IMR-90 (cell line): ENCODE results near the gene ACVR1B. TPM values are rescaled to one million over a fixed set of nuclear protein-coding genes. Genes with fewer than 3 reads are reported as not detected.

Source experiments
- ATAC-seq: fragments of 200-7000 bp; cut with Tn5 transposase; 2 replicates; pipeline ENCODE4 v1.9.1; 2020; ENCODE audit warnings: low read depth, mild to moderate bottlenecking, moderate library complexity
- BruUV-seq: library from RNA; stranded (reverse); fragments of 400-500 nt; replicated peaks from 2 replicates; lab custom pipeline; 2021; lab: Mats Ljungman, UMichigan
- CTCF ChIA-PET: fragments of 300-600 bp; formaldehyde crosslinking; extraction: SDS; loops from one replicate; lab custom pipeline; 2021; ENCODE audit warnings: antibody characterized with exemption; lab: Yijun Ruan, JAX
- POLR2A ChIA-PET: fragments of 300-600 bp; sonication (Branson Sonifier 250); formaldehyde crosslinking; loops from one replicate; lab custom pipeline; 2022; ENCODE audit warnings: antibody characterized with exemption; ENCODE audit not compliant: unreplicated experiment; lab: Charles Lee
- DNase-seq: peaks from one replicate; pipeline ENCODE4 v3.0.0; 2013
- H2AFZ ChIP-seq: replicated peaks from 2 replicates; pipeline ENCODE3; 2013; ENCODE audit warnings: low read length, mild to moderate bottlenecking; ENCODE audit not compliant: poor library complexity
- H2AK5ac ChIP-seq: 2 replicates; pipeline ENCODE4 v1.6.1; 2013; ENCODE audit warnings: low read depth, low read length, inconsistent platforms
- H2AK9ac ChIP-seq: replicated peaks from 2 replicates; pipeline ENCODE3; 2013; ENCODE audit warnings: mild to moderate bottlenecking, low read depth, low read length, moderate library complexity; ENCODE audit not compliant: poor library complexity
- H2BK120ac ChIP-seq: 2 replicates; pipeline ENCODE4 v1.6.1; 2013; ENCODE audit warnings: low read depth, low read length, inconsistent platforms
- H2BK15ac ChIP-seq: 3 replicates; pipeline ENCODE4 v1.6.1; 2013; ENCODE audit warnings: low read depth, low read length, inconsistent platforms
- H2BK20ac ChIP-seq: 2 replicates; pipeline ENCODE4 v1.6.1; 2013; ENCODE audit warnings: low read depth, mild to moderate bottlenecking, inconsistent platforms, low read length, moderate library complexity
- H2BK5ac ChIP-seq: 2 replicates; pipeline ENCODE4 v1.6.1; 2013; ENCODE audit warnings: mild to moderate bottlenecking, low read depth, low read length, inconsistent platforms; ENCODE audit not compliant: poor library complexity, severe bottlenecking
- H3K14ac ChIP-seq: replicated peaks from 2 replicates; pipeline ENCODE4 v1.6.1; 2013; ENCODE audit warnings: low read depth, low read length, inconsistent platforms
- H3K18ac ChIP-seq: 2 replicates; pipeline ENCODE4 v1.6.1; 2013; ENCODE audit warnings: low read depth, low read length, control low read depth
- H3K23ac ChIP-seq: 2 replicates; pipeline ENCODE4 v1.6.1; 2013; ENCODE audit warnings: low read depth, low read length, inconsistent platforms
- H3K27ac ChIP-seq: 2 replicates; pipeline ENCODE4 v1.5.1; 2013; ENCODE audit warnings: mild to moderate bottlenecking, control low read depth, low read length; ENCODE audit not compliant: insufficient read depth
- H3K27me3 ChIP-seq: 2 replicates; pipeline ENCODE4 v1.6.1; 2013; ENCODE audit warnings: low read length; ENCODE audit not compliant: control insufficient read depth, insufficient read depth
- H3K36me3 ChIP-seq: 2 replicates; pipeline ENCODE4 v1.6.1; 2013; ENCODE audit warnings: low read length, mixed read lengths; ENCODE audit not compliant: control insufficient read depth, insufficient read depth
- H3K4ac ChIP-seq: 2 replicates; pipeline ENCODE4 v1.6.1; 2013; ENCODE audit warnings: low read depth, low read length, inconsistent platforms
- H3K4me1 ChIP-seq: 2 replicates; pipeline ENCODE4 v1.6.1; 2013; ENCODE audit warnings: low read length, mixed read lengths; ENCODE audit not compliant: control insufficient read depth, insufficient read depth
- H3K4me2 ChIP-seq: 2 replicates; pipeline ENCODE4 v1.6.1; 2013; ENCODE audit warnings: low read depth, mild to moderate bottlenecking, control low read depth, low read length, moderate library complexity
- H3K4me3 ChIP-seq: 2 replicates; pipeline ENCODE4 v1.5.1; 2013; ENCODE audit warnings: low read depth, mild to moderate bottlenecking, control low read depth, low read length, moderate library complexity; ENCODE audit not compliant: insufficient read depth
- H3K56ac ChIP-seq: 2 replicates; pipeline ENCODE4 v1.6.1; 2013; ENCODE audit warnings: low read length, inconsistent platforms; ENCODE audit not compliant: insufficient read depth; ENCODE audit errors: extremely low read depth
- H3K79me1 ChIP-seq, 2 experiments: 2 replicates each; pipeline ENCODE4 v1.6.1; 2013; ENCODE audit warnings: low read length in 2 of 2, inconsistent platforms in 1 of 2, low read depth in 1 of 2
- H3K9ac ChIP-seq: 2 replicates; pipeline ENCODE4 v1.6.1; 2013; ENCODE audit warnings: low read depth, low read length, control low read depth
- H3K9me1 ChIP-seq: 2 replicates; pipeline ENCODE4 v1.6.1; 2013; ENCODE audit warnings: low read length, inconsistent platforms; ENCODE audit not compliant: insufficient read depth
- H3K9me3 ChIP-seq: 2 replicates; pipeline ENCODE4 v1.6.1; 2013; ENCODE audit warnings: low read length; ENCODE audit not compliant: control insufficient read depth, insufficient read depth
- H4K20me1 ChIP-seq: 2 replicates; pipeline ENCODE4 v1.6.1; 2013; ENCODE audit warnings: low read length, inconsistent platforms; ENCODE audit not compliant: insufficient read depth
- H4K5ac ChIP-seq: 2 replicates; pipeline ENCODE4 v1.6.1; 2013; ENCODE audit warnings: mild to moderate bottlenecking, low read depth, low read length, control low read depth
- H4K8ac ChIP-seq, 2 experiments: 2 replicates each; pipeline ENCODE4 v1.6.1; 2013; ENCODE audit warnings: low read depth in 2 of 2, low read length in 2 of 2, control low read depth in 1 of 2, inconsistent platforms in 1 of 2
- H4K91ac ChIP-seq: 2 replicates; pipeline ENCODE4 v1.6.1; 2013; ENCODE audit warnings: low read depth, low read length, inconsistent platforms; ENCODE audit not compliant: insufficient read depth
- BHLHE40 ChIP-seq: fragments of 150-350 bp; IDR thresholded peaks from 2 replicates; pipeline ENCODE4 v1.6.1; 2016; ENCODE audit warnings: mild to moderate bottlenecking, low read depth, low read length
- CEBPB ChIP-seq: IDR thresholded peaks from 2 replicates; pipeline ENCODE4 v1.6.1; 2012; ENCODE audit warnings: low read depth, low read length, improper control_type of control experiment
- CTCF ChIP-seq: conservative IDR thresholded peaks from 2 replicates; pipeline ENCODE4 v1.5.1; 2012; ENCODE audit warnings: mild to moderate bottlenecking, low read depth, low read length, improper control_type of control experiment
- FOS ChIP-seq: fragments of 150-350 bp; IDR thresholded peaks from 2 replicates; pipeline ENCODE4 v1.6.1; 2016; ENCODE audit warnings: low read depth, low read length
- MAFK ChIP-seq: IDR thresholded peaks from 2 replicates; pipeline ENCODE4 v1.6.1; 2012; ENCODE audit warnings: low read depth, low read length, improper control_type of control experiment
- MAZ ChIP-seq: IDR thresholded peaks from 2 replicates; pipeline ENCODE4 v1.6.1; 2012; ENCODE audit warnings: low read depth, mild to moderate bottlenecking, low read length, improper control_type of control experiment, moderate library complexity, borderline replicate concordance
- MXI1 ChIP-seq: IDR thresholded peaks from 2 replicates; pipeline ENCODE4 v1.6.1; 2012; ENCODE audit warnings: low read depth, mild to moderate bottlenecking, low read length, moderate library complexity, borderline replicate concordance
- NFE2L2 ChIP-seq: fragments of 150-350 bp; IDR thresholded peaks from 2 replicates; pipeline ENCODE4 v1.6.1; 2016; ENCODE audit warnings: low read depth, mild to moderate bottlenecking, low read length
- POLR2A ChIP-seq: IDR thresholded peaks from 2 replicates; pipeline ENCODE4 v1.6.1; 2012; ENCODE audit warnings: mild to moderate bottlenecking, low read depth, low read length
- RAD21 ChIP-seq: IDR thresholded peaks from 2 replicates; pipeline ENCODE4 v1.6.1; 2012; ENCODE audit warnings: low read length, improper control_type of control experiment
- RCOR1 ChIP-seq: IDR thresholded peaks from 2 replicates; pipeline ENCODE4 v1.6.1; 2012; ENCODE audit warnings: mild to moderate bottlenecking, low read length, improper control_type of control experiment; ENCODE audit not compliant: insufficient replicate concordance
- RFX5 ChIP-seq: IDR thresholded peaks from 2 replicates; pipeline ENCODE4 v1.8.0; 2012; ENCODE audit warnings: low read depth, mild to moderate bottlenecking, low read length, moderate library complexity
- SMC3 ChIP-seq: fragments of 150-350 bp; IDR thresholded peaks from 2 replicates; pipeline ENCODE4 v1.6.1; 2016; ENCODE audit warnings: low read depth, mild to moderate bottlenecking, antibody characterized with exemption, low read length, moderate library complexity
- WGBS, 2 experiments: methylation state at CpG; one replicate each; pipeline versions ENCODE4 v1.1.5 to v1.1.7; 2013; ENCODE audit warnings: missing lambda C conversion rate in 2 of 2; ENCODE audit not compliant: insufficient read length in 1 of 2; ENCODE audit errors: extremely low coverage in 2 of 2; 5-methylcytosine and 5-hydroxymethylcytosine counted together
- dilution Hi-C: fragments of 300-500 bp; cut with HindIII; formaldehyde crosslinking; loops from one replicate; pipeline ENCODE4 v1.14.3; 2018; ENCODE audit warnings: low sequenced_read_pairs; ENCODE audit not compliant: unreplicated experiment
- in situ Hi-C: fragments of 300-500 bp; cut with MboI; formaldehyde crosslinking; loops from 3 replicates; pipeline ENCODE4 v1.14.3; 2019; ENCODE audit warnings: low sequenced_read_pairs, inconsistent platforms, mixed read lengths
- intact Hi-C: fragments of 100-400 bp; cut with micrococcal nuclease; formaldehyde crosslinking; loops from 2 replicates; pipeline ENCODE4 v1.10.0; 2022
- polyA plus RNA-seq, 3 experiments: library from polyadenylated mRNA; depleted of rRNA; stranded (reverse); fragments of >200 nt; gene quantifications; 2 replicates each; pipeline ENCODE4 v1.2.3, GENCODE V29; 2012; ENCODE audit warnings: low replicate concordance in 1 of 3
- total RNA-seq: library from RNA; depleted of rRNA; stranded (reverse); fragments of >200 nt; gene quantifications from 2 replicates; pipeline ENCODE4 v1.2.3, GENCODE V29; 2012
- TF ChIP-seq, protein P1 (sequence below): fragments of 150-350 bp; IDR thresholded peaks from 2 replicates; pipeline ENCODE4 v1.6.1; 2016; ENCODE audit warnings: low read depth, mild to moderate bottlenecking, low read length, moderate library complexity, borderline replicate concordance
- TF ChIP-seq, protein P2 (sequence below): fragments of 150-350 bp; IDR thresholded peaks from 2 replicates; pipeline ENCODE4 v1.6.1; 2017; ENCODE audit warnings: mild to moderate bottlenecking, antibody characterized with exemption, low read length, low read depth

ACVR1B gene
- total and polyA plus RNA-seq, 2 of the 4 experiments (the other 2 are of a cell fraction): 5.7 to 13.6 TPM

- H3K18ac ChIP-seq: no peak overlapping the region
- no peak overlapping the region for H3K14ac ChIP-seq
- H2BK120ac ChIP-seq: no peak overlapping the region
- no peak for DNase-seq
- H3K4me3 ChIP-seq: no peak overlapping the region
- H2BK15ac ChIP-seq: no peak overlapping the region
- no peaks in the 10 kb centered on the region for H3K9me3 ChIP-seq
- peaks cover 18% of the 10 kb centered on the region; the same call in 1 of the 2 replicates for H3K36me3 ChIP-seq
- H2BK5ac ChIP-seq: no peak overlapping the region
- BruUV-seq: no TSS peak
- H3K4me1 ChIP-seq: peaks cover 2% of the 10 kb centered on the region; the same call in 1 of the 2 replicates
- no CpG with 5 or more reads among the region's 4 CpGs for WGBS, 2 experiments
- no peak overlapping the region for H3K4me2 ChIP-seq
- H3K9me1 ChIP-seq: no peaks in the 10 kb centered on the region
- ATAC-seq: no peak
- H2AFZ ChIP-seq: no peak overlapping the region
- H2AK5ac ChIP-seq: no peak overlapping the region
- H3K27me3 ChIP-seq: no peaks in the 10 kb centered on the region
- intact Hi-C loops: no loop called here
- no peak overlapping the region for H3K27ac ChIP-seq
- no peak overlapping the region for H3K4ac ChIP-seq
- ChIA-PET CTCF (interaction anchor here (0.8 to 8.6 kb wide), 2 partner anchors 8 to 14 kb away, joined by 3 to 128 read pairs; partner anchors contain the start of gene TAMALIN), POLR2A (interaction anchor here (0.9 kb wide), 1 partner anchor 14 kb away, joined by 3 read pairs; no protein-coding TSS in a partner anchor)
- dilution Hi-C loops: no loop called here
- H3K9ac ChIP-seq: no peak overlapping the region
- no peak overlapping the region for H2AK9ac ChIP-seq
- no peak overlapping the region for H2BK20ac ChIP-seq
- in situ Hi-C loops: no loop called here
- H4K91ac ChIP-seq: no peak overlapping the region
- H3K79me1 ChIP-seq: no peaks in the 10 kb centered on the region
- no peak overlapping the region for H4K5ac ChIP-seq
- H4K8ac ChIP-seq: no peak overlapping the region
- H4K20me1 ChIP-seq: no peaks in the 10 kb centered on the region; the same call in 1 of the 2 replicates
- H3K23ac ChIP-seq: no peak overlapping the region
- H3K56ac ChIP-seq: no peak overlapping the region
- no peak for TF ChIP-seq RFX5
- TF ChIP-seq RAD21: no peak
- no peak for TF ChIP-seq MXI1
- no peak for TF ChIP-seq MAFK
- TF ChIP-seq RCOR1: no peak
- no peak for TF ChIP-seq POLR2A
- TF ChIP-seq, protein P1, sequence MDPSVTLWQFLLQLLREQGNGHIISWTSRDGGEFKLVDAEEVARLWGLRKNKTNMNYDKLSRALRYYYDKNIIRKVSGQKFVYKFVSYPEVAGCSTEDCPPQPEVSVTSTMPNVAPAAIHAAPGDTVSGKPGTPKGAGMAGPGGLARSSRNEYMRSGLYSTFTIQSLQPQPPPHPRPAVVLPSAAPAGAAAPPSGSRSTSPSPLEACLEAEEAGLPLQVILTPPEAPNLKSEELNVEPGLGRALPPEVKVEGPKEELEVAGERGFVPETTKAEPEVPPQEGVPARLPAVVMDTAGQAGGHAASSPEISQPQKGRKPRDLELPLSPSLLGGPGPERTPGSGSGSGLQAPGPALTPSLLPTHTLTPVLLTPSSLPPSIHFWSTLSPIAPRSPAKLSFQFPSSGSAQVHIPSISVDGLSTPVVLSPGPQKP: no peak
- no peak for TF ChIP-seq BHLHE40
- TF ChIP-seq SMC3: no peak
- TF ChIP-seq CTCF: no peak
- TF ChIP-seq, protein P2, sequence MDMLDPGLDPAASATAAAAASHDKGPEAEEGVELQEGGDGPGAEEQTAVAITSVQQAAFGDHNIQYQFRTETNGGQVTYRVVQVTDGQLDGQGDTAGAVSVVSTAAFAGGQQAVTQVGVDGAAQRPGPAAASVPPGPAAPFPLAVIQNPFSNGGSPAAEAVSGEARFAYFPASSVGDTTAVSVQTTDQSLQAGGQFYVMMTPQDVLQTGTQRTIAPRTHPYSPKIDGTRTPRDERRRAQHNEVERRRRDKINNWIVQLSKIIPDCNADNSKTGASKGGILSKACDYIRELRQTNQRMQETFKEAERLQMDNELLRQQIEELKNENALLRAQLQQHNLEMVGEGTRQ: no peak
- TF ChIP-seq NFE2L2: no peak
- no peak for TF ChIP-seq CEBPB
- no peak for TF ChIP-seq FOS
- TF ChIP-seq MAZ: no peak
These were observed 67.1 kb downstream of the ACVR1B start for GRCh38 chr12:52018433-52019112.
